SK-N-SH (cell line): ENCODE measurements around the gene LYPD8. TPM values are rescaled to one million over a fixed set of nuclear protein-coding genes. Genes with fewer than 3 reads are reported as not detected.

Source experiments
- CTCF ChIA-PET: fragments of 300-600, 350-600 bp; formaldehyde crosslinking; extraction: SDS; loops from one replicate; lab custom pipeline; 2021; lab: Yijun Ruan, JAX
- POLR2A ChIA-PET: fragments of 350-600 bp; sonication (Branson Sonifier 250); formaldehyde crosslinking; extraction: SDS; loops from one replicate; lab custom pipeline; 2020; ENCODE audit warnings: antibody characterized with exemption, inconsistent platforms; lab: Yijun Ruan, JAX
- DNase-seq: peaks from one replicate; pipeline ENCODE4 v3.0.0; 2012
- H2AFZ ChIP-seq: fragments of 200-600 bp; sonication (generic); 2 replicates; pipeline ENCODE4 v1.8.1; 2016; ENCODE audit warnings: antibody characterized with exemption, mild to moderate bottlenecking, low read depth
- H3F3A ChIP-seq: fragments of 200-600 bp; sonication (generic); replicated peaks from 2 replicates; pipeline ENCODE3; 2016; ENCODE audit warnings: antibody characterized with exemption, mild to moderate bottlenecking; ENCODE audit not compliant: insufficient read depth
- H3K27ac ChIP-seq, 2 experiments: fragments of 200-500 bp in 1 of 2; fragments of 200-600 bp in 1 of 2; sonication (Bioruptor generic) in 1 of 2; sonication (generic), shearing (Covaris generic) in 1 of 2; 2 replicates each; pipeline versions ENCODE4 v1.5.1 to v1.6.1; 2014 to 2016; ENCODE audit warnings: low read depth in 2 of 2, inconsistent platforms in 1 of 2, low read length in 1 of 2, mild to moderate bottlenecking in 1 of 2, mixed read lengths in 1 of 2
- H3K27me3 ChIP-seq: fragments of 200-600 bp; sonication (generic), shearing (Covaris generic); 2 replicates; pipeline ENCODE4 v1.6.1; 2016; ENCODE audit warnings: mixed run types; ENCODE audit not compliant: insufficient read depth
- H3K36me3 ChIP-seq, 2 experiments: fragments of 200-500 bp in 1 of 2; fragments of 200-600 bp in 1 of 2; sonication (Bioruptor generic) in 1 of 2; sonication (generic) in 1 of 2; replicated peaks in 1 of 2; 2 replicates each; pipeline versions ENCODE3 to v1.5.1; 2014 to 2016; ENCODE audit warnings: low read length in 1 of 2, mild to moderate bottlenecking in 1 of 2; ENCODE audit not compliant: insufficient read depth in 2 of 2, control insufficient read depth in 1 of 2
- H3K4me1 ChIP-seq, 2 experiments: fragments of 200-500 bp in 1 of 2; fragments of 200-600 bp in 1 of 2; sonication (Bioruptor generic) in 1 of 2; sonication (generic), shearing (Covaris generic) in 1 of 2; 2 replicates each; pipeline versions ENCODE4 v1.5.1 to v1.6.1; 2014 to 2016; ENCODE audit warnings: low read depth in 1 of 2, low read length in 1 of 2, mixed run types in 1 of 2; ENCODE audit not compliant: insufficient read depth in 2 of 2, control insufficient read depth in 1 of 2
- H3K4me2 ChIP-seq: fragments of 200-600 bp; sonication (generic), shearing (Covaris generic); 2 replicates; pipeline ENCODE4 v1.6.1; 2017; ENCODE audit warnings: mixed run types
- H3K4me3 ChIP-seq, 2 experiments: fragments of 200-500 bp in 1 of 2; fragments of 200-600 bp in 1 of 2; sonication (Bioruptor generic) in 1 of 2; sonication (generic), shearing (Covaris generic) in 1 of 2; 2 replicates each; pipeline versions ENCODE4 v1.5.1 to v1.8.1; 2014 to 2016; ENCODE audit warnings: low read depth in 2 of 2, inconsistent platforms in 1 of 2, low read length in 1 of 2, mild to moderate bottlenecking in 1 of 2, mixed read lengths in 1 of 2, moderate library complexity in 1 of 2
- H3K79me2 ChIP-seq: fragments of 200-600 bp; sonication (generic); 2 replicates; pipeline ENCODE4 v1.8.1; 2017; ENCODE audit warnings: mild to moderate bottlenecking; ENCODE audit not compliant: insufficient read depth
- H3K9ac ChIP-seq: fragments of 200-600 bp; sonication (generic); 2 replicates; pipeline ENCODE4 v1.6.1; 2017; ENCODE audit warnings: mixed run types
- H3K9me2 ChIP-seq: fragments of 200-600 bp; sonication (generic); 2 replicates; pipeline ENCODE4 v1.6.1; 2017; ENCODE audit warnings: mixed run types
- H3K9me3 ChIP-seq: fragments of 200-600 bp; sonication (generic); 2 replicates; pipeline ENCODE4 v1.6.1; 2017; ENCODE audit warnings: mixed run types, mild to moderate bottlenecking, moderate library complexity
- H4K20me1 ChIP-seq: fragments of 200-600 bp; sonication (generic); 2 replicates; pipeline ENCODE4 v1.6.1; 2017; ENCODE audit warnings: mild to moderate bottlenecking, mixed run types; ENCODE audit not compliant: insufficient read depth
- CHD2 ChIP-seq: fragments of 150-350 bp; IDR thresholded peaks from 2 replicates; pipeline ENCODE4 v1.6.1; 2018; ENCODE audit warnings: low read length; ENCODE audit not compliant: partially characterized antibody
- EP300 ChIP-seq, 2 experiments: IDR thresholded peaks; 2 replicates each; pipeline versions ENCODE4 v1.4.0 to v1.6.1; 2012; ENCODE audit warnings: borderline replicate concordance in 1 of 2, low read depth in 1 of 2, low read length in 1 of 2
- GATA2 ChIP-seq: sonication (generic); formaldehyde crosslinking; IDR thresholded peaks from 2 replicates; pipeline ENCODE4 v1.5.0; 2020; ENCODE audit warnings: mild to moderate bottlenecking, missing genetic modification reagents
- JUND ChIP-seq: IDR thresholded peaks from 2 replicates; pipeline ENCODE4 v1.4.0; 2012
- MEF2A ChIP-seq: IDR thresholded peaks from 2 replicates; pipeline ENCODE4 v1.4.0; 2012; ENCODE audit warnings: low read depth, borderline replicate concordance
- MXI1 ChIP-seq: IDR thresholded peaks from 2 replicates; pipeline ENCODE4 v1.6.1; 2012; ENCODE audit warnings: mild to moderate bottlenecking, low read depth, low read length, improper control_type of control experiment
- NFIC ChIP-seq: IDR thresholded peaks from 2 replicates; pipeline ENCODE4 v1.4.0; 2012; ENCODE audit warnings: borderline replicate concordance
- PBX3 ChIP-seq: IDR thresholded peaks from 2 replicates; pipeline ENCODE4; 2012
- POLR2AphosphoS5 ChIP-seq: IDR thresholded peaks from 2 replicates; pipeline ENCODE4 v1.6.1; 2012; ENCODE audit warnings: low read depth, low read length
- RAD21 ChIP-seq: IDR thresholded peaks from 2 replicates; pipeline ENCODE4 v1.6.1; 2012; ENCODE audit warnings: mild to moderate bottlenecking, low read length
- RXRA ChIP-seq: IDR thresholded peaks from 2 replicates; pipeline ENCODE4 v1.4.0; 2012; ENCODE audit warnings: low read depth, mild to moderate bottlenecking, borderline replicate concordance
- SMC3 ChIP-seq: IDR thresholded peaks from 2 replicates; pipeline ENCODE4 v1.6.1; 2012; ENCODE audit warnings: low read depth, low read length, improper control_type of control experiment
- TEAD4 ChIP-seq: IDR thresholded peaks from 2 replicates; pipeline ENCODE4 v1.4.0; 2012; ENCODE audit warnings: mild to moderate bottlenecking, borderline replicate concordance; ENCODE audit not compliant: insufficient read depth
- USF2 ChIP-seq: fragments of 150-350 bp; IDR thresholded peaks from 2 replicates; pipeline ENCODE4 v1.6.1; 2017; ENCODE audit warnings: antibody characterized with exemption, low read length, low read depth, borderline replicate concordance
- YY1 ChIP-seq: IDR thresholded peaks from 2 replicates; pipeline ENCODE4 v1.4.0; 2012; ENCODE audit warnings: low read depth, mild to moderate bottlenecking
- WGBS: methylation state at CpG from one replicate; pipeline ENCODE4 v1.1.6; 2017; ENCODE audit warnings: low lambda C conversion rate; 5-methylcytosine and 5-hydroxymethylcytosine counted together
- polyA plus RNA-seq, 3 experiments: library from polyadenylated mRNA; depleted of rRNA; stranded (reverse); fragments of >200 nt; gene quantifications; 2 replicates each; pipeline ENCODE4 v1.2.3, GENCODE V29; 2012
- TF ChIP-seq, protein P1 (sequence below): fragments of 200-600 bp; sonication (generic); IDR thresholded peaks from 2 replicates; pipeline ENCODE4 v1.6.1; 2017; ENCODE audit warnings: antibody characterized with exemption, mild to moderate bottlenecking, moderate library complexity
- TF ChIP-seq, protein P2 (sequence below): IDR thresholded peaks from 2 replicates; pipeline ENCODE4 v1.4.0; 2012; ENCODE audit warnings: low read depth

LYPD8 gene
- polyA plus RNA-seq, 1 of the 3 experiments (the other 2 are of a cell fraction): 1.5 TPM

DNA sequence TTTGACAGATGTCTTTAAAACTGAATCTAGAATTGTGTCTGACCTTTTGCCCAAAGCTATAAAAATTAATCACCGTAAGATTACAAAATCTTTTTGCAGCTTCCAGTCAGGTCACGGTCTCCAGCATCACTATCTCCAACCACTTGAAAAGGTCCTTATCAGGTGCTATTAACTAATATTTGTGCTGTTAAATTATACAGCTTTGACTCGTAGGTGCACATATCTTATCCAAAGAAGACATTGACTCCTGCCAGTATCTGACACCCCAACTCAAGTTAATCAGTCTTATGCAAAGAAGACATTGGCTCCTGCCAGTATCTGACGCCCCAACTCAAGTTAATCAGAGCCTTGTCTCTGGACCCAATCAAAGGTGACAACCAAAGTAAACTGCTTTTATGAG is 19.9 kb upstream of the LYPD8 start:
- Histone ChIP-seq H3K27ac (no peak overlapping the region), H3K9ac (no peak overlapping the region), H3K36me3 (no peaks in the 10 kb centered on the region), H3K9me3 (no peaks in the 10 kb centered on the region), H3K4me2 (no peak overlapping the region), H3F3A (no peaks in the 10 kb centered on the region), H4K20me1 (no peaks in the 10 kb centered on the region), H3K79me2 (no peaks in the 10 kb centered on the region), H2AFZ (no peak overlapping the region), H3K27me3 (peaks cover 5% of the 10 kb centered on the region; the same call in 1 of the 2 replicates), H3K9me2 (no peaks in the 10 kb centered on the region), H3K4me3 (no peak overlapping the region), H3K4me1 (no peaks in the 10 kb centered on the region)
- WGBS: 3% methylated on average over 4 of the region's 4 CpGs
- no peak for DNase-seq
- CTCF ChIA-PET: interaction anchor here (1.5 kb wide), 1 partner anchor 32 kb away, joined by 3 read pairs; no protein-coding TSS in a partner anchor
- TF ChIP-seq USF2 (no peak), JUND (no peak), EP300 (IDR thresholded peaks at IDR 0.05; ENCODE audit: borderline replicate concordance in 1 of 2, low read depth in 1 of 2, low read length in 1 of 2) (no peak), RAD21 (no peak), MEF2A (no peak), RXRA (no peak), TEAD4 (no peak), MXI1 (no peak), NFIC (no peak), GATA2 (CRISPR knock-in tag) (no peak), CHD2 (no peak), SMC3 (no peak), YY1 (no peak), POLR2AphosphoS5 (no peak), PBX3 (no peak)
- TF ChIP-seq, protein P1, sequence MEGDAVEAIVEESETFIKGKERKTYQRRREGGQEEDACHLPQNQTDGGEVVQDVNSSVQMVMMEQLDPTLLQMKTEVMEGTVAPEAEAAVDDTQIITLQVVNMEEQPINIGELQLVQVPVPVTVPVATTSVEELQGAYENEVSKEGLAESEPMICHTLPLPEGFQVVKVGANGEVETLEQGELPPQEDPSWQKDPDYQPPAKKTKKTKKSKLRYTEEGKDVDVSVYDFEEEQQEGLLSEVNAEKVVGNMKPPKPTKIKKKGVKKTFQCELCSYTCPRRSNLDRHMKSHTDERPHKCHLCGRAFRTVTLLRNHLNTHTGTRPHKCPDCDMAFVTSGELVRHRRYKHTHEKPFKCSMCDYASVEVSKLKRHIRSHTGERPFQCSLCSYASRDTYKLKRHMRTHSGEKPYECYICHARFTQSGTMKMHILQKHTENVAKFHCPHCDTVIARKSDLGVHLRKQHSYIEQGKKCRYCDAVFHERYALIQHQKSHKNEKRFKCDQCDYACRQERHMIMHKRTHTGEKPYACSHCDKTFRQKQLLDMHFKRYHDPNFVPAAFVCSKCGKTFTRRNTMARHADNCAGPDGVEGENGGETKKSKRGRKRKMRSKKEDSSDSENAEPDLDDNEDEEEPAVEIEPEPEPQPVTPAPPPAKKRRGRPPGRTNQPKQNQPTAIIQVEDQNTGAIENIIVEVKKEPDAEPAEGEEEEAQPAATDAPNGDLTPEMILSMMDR: no peak
- TF ChIP-seq, protein P2, sequence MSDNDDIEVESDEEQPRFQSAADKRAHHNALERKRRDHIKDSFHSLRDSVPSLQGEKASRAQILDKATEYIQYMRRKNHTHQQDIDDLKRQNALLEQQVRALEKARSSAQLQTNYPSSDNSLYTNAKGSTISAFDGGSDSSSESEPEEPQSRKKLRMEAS: no peak
- POLR2A ChIA-PET: no interaction called here
